ENCODE measurements around the gene EPHA2. TPM values are rescaled to one million over a fixed set of nuclear protein-coding genes. Genes with fewer than 3 reads are reported as not detected.

EPHA2 gene
- total RNA-seq, 1 donor from 2014 or later: not detected

GRCh38 chr1:16175610-16176553 lies 20.0 kb upstream of the EPHA2 start:
- ChIA-PET CTCF (no interaction called here), POLR2A (no interaction called here)
- ATAC-seq (ENCODE audit: low read depth): no peak
- H3K9me3 Mint-ChIP-seq: no peaks in the 10 kb centered on the region
- intact Hi-C loops (cut with micrococcal nuclease): no loop called here
- no peaks in the 10 kb centered on the region for H3K4me1 Mint-ChIP-seq
- no peak for TF ChIP-seq CTCF (IDR thresholded peaks at IDR 0.05)
- no peaks in the 10 kb centered on the region for H3K36me3 Mint-ChIP-seq (ENCODE audit: low read depth)
- no peak overlapping the region for H3K4me3 Mint-ChIP-seq
- H3K27ac Mint-ChIP-seq: no peak overlapping the region
- H3K27me3 Mint-ChIP-seq: peaks cover 24% of the 10 kb centered on the region
- DNase-seq: no peak

- no peak overlapping the region for H3K27ac Mint-ChIP-seq
- POLR2A ChIA-PET: no interaction called here
- H3K4me3 Mint-ChIP-seq: no peak overlapping the region
- no peaks in the 10 kb centered on the region for H3K9me3 Mint-ChIP-seq
- intact Hi-C loops (cut with micrococcal nuclease): no loop called here
- ATAC-seq (ENCODE audit: low read depth) (no peak), DNase-seq (no peak)
- no peak for TF ChIP-seq CTCF (IDR thresholded peaks at IDR 0.05)
- no peaks in the 10 kb centered on the region for H3K36me3 Mint-ChIP-seq (ENCODE audit: low read depth)
- CTCF ChIA-PET: no interaction called here
- H3K27me3 Mint-ChIP-seq: peaks cover 24% of the 10 kb centered on the region
- no peaks in the 10 kb centered on the region for H3K4me1 Mint-ChIP-seq
Observed at GRCh38 chr1:16174886-16175598, 19.2 kb upstream of the EPHA2 start.

GRCh38 chr1:16174261-16174868 lies 18.5 kb upstream of the EPHA2 start:
- intact Hi-C loops (cut with micrococcal nuclease): no loop called here
- Mint-ChIP-seq H3K4me3 (no peak overlapping the region), H3K27ac (no peak overlapping the region), H3K27me3 (peaks cover 24% of the 10 kb centered on the region), H3K9me3 (no peaks in the 10 kb centered on the region), H3K36me3 (ENCODE audit: low read depth) (no peaks in the 10 kb centered on the region), H3K4me1 (peaks cover 2% of the 10 kb centered on the region)
- no peak for DNase-seq
- ATAC-seq (ENCODE audit: low read depth): no peak
- ChIA-PET POLR2A (no interaction called here), CTCF (no interaction called here)
- TF ChIP-seq CTCF (IDR thresholded peaks at IDR 0.05): no peak

DNA sequence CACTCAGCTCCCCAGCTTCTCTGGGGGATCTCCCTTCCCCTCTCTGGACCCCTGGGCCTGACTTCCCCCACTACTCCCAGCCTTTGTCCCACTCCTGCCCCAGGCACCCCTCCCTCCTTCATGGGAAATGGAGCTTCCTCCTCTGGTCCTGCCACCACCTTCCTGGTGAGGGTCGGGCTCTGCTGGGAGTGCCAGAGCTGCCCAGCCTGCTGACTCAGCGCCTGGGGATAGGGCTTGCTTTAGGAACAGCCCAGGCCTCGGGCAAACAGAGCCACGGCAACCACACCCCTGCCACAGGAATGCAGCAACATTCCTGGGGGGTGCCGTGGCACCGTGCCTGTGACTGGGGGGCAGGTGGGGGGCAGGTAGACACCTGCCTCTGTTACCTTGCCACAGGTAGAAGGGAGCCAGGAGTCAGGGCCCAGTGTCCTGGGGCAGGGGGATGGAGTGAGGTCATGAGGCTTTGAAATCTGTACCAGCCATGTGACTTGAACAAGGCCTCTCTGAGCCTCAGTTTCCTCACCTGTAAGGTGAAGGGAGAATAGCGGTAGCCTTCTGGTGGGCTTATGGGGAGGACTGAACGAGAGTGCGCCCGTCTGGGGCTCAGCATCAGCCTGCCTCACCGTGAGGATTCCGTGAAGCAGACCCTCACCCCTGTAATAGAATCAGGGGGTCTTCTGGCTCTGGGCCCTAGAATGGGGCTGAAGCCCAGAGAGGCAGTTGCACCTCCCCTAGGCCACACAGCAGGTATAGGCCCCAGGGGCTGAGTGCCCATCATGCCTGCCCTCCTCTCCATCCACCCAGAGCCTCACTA lies 17.8 kb upstream of the EPHA2 start:
- TF ChIP-seq CTCF (IDR thresholded peaks at IDR 0.05): no peak
- Mint-ChIP-seq H3K4me3 (no peak overlapping the region), H3K36me3 (ENCODE audit: low read depth) (no peaks in the 10 kb centered on the region), H3K9me3 (no peaks in the 10 kb centered on the region), H3K27me3 (peaks cover 21% of the 10 kb centered on the region), H3K27ac (no peak overlapping the region), H3K4me1 (peaks cover 9% of the 10 kb centered on the region)
- intact Hi-C loops (cut with micrococcal nuclease): no loop called here
- ATAC-seq (ENCODE audit: low read depth): no peak
- no peak for DNase-seq
- ChIA-PET CTCF (no interaction called here), POLR2A (no interaction called here)
